Activated CD4-positive, alpha-beta T cell treated with anti-CD3 and anti-CD28 coated beads for 24 hours (primary cell): ENCODE measurements around the gene UROS.

Experiments used
- DNase-seq, 2 donors: peaks; one replicate each; pipeline ENCODE4 v3.0.0-alpha.2; 2020; ENCODE audit warnings: low read depth in 2 of 2

The UROS gene

DNA sequence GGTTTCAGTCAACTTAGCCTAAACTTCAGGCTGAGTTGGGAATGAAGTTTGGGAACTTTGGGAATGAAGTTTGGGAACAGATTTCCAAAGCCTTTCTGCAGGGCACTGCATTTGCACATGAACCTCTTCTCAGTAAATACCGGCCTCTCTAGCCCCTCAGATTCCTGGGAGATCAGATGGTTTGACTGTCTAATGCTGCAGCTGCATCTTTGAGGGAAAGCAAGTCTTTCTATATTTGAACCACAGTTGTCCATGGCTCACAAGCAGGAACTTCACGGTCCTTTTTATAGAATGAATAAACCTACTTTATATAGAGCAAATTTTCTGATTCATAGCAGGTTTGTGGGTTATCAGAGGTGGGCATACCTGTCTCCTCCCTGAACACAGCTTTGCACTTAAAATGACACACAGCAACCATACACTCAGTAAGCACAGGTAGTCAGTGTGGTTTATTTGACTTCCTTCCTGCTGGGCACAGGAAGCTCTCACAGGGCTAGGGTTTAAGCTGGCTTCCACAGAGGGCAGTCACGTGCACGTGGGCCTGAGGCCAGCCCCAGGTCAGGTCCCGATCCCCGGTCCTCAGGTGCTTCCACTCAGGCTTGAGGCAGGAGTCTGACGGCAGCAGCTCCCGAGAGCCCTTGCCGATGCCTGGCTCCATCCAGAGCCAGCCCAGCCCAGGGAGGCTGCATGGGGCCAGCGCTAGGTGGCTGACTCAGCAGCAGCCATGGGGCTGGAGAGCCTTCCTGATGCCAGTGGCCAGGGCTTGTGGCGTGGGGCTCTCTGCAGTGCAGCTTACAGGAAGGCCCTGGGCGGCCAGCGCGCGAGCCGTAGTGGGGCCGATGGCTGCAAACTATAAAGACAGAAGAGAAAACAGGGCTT, 34.7 kb downstream of the UROS start:
- no peak for DNase-seq

DNA sequence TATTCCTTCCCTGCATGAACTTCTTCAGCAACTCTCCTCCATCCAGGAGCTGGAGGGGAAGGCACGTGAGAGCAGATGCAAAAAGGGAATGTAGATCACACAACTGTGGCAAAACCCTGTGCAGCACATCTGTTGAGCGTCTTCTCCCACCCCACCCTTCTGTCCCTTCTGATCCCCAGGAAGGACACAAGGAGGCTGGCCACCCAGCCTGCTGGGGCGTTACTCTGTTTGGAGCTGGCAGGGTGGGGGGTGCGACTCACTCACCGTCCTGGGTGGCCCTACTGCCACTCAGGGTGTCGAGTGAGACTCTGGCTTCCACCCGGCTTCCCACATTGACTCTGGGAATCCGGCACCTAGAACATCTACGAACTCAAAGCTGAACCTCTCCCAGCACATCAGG, 37.3 kb downstream of the UROS start:
- no peak for DNase-seq

DNA sequence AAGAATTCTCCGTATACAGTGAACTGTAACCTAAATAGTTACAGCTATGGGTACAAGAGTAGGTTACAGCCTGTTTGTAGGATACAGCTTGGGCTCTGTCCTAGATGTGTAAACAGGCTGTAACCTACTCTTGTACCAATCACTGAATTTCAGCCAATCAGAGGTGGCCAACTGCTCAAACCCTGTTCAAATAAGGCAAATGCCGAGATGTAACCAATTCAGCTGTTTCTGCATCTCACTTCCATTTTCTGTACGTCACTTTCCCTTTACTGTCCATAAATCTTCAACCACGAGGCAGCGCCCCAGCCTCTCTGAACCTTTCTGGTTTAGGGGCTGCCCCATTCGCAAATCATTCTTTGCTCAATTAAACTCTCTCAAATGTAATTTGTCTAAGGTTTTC, 39.1 kb downstream of the UROS start:
- DNase-seq = no peak

DNA sequence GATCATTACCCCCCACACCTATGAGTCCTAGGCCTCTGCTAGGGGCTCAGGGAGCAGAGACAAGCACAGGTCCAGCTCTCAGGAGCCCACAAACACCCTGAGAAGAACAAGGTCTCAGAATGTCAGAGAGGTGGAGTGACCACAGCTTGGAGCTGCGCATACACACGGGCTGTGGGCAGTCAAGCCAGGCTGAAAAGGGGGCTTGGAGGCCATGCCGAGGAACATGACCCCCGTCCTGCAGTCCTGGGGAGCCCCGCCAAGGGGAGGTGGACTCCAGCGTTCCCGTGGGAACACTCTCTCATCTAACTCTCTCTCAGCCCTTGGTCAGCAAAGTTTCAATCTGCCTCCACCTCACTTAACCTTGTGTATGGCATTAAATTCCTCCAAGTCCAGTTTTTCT, 39.6 kb downstream of the UROS start:
- no peak for DNase-seq

DNA sequence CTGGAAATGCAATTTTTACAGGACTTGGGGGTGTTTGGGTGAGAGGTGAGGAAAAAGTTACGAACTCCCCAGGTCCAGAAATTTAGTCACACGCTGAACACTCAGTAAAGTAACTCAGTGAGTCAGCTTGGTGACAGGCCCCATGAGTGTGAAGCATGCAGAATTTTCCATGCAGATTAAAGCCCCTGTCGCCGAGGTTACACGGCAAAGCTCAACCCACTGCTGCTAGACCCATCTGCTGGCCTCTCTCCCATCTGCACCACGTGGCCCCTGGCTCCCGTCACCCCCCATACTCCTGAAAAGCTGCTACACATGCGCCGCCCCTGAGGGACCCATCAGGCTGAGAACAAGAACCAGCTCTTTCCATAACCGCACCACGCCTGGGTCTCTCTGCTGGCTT, 40.4 kb downstream of the UROS start:
- no peak for DNase-seq

DNA sequence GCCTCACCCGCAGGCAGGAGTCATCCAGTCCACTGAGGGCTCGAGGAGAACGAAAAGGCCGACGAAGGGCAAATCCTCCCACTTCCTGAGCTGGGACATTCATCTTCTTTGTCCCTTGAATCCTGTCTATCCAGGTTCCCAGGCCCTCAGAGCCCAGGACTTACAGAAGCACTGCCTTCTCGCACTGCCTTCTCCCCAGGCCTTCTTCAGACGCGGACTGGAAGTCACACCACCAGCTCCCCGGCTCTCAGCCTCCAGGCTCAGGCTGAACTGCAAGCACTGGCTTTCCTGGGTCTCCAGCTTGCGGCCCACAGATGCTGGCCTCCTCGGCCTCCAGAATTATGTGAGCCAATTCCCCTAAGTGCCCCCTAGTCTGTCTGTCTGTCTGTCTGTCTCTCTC, 41.0 kb downstream of the UROS start:
- DNase-seq = no peak

DNA sequence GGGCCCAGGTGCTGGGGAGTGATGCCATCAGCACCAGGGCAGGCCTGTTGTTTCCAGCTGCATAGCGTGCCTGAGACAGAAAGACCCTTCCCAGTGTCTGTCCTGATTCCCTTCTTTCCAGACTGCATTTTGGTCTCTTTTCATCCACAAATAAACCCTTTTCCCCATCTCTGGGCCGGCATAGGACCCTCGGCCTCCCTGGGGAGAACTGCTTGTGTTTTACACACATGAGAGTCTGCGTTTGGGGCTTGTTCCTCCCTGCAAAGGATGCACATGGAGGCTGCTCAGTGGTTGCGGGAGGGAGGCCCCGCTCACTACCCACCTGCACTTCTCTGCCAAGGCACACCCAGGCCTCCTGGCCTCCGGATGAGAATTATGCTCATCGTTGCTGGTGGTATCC, 41.7 kb downstream of the UROS start:
- no peak for DNase-seq

DNA sequence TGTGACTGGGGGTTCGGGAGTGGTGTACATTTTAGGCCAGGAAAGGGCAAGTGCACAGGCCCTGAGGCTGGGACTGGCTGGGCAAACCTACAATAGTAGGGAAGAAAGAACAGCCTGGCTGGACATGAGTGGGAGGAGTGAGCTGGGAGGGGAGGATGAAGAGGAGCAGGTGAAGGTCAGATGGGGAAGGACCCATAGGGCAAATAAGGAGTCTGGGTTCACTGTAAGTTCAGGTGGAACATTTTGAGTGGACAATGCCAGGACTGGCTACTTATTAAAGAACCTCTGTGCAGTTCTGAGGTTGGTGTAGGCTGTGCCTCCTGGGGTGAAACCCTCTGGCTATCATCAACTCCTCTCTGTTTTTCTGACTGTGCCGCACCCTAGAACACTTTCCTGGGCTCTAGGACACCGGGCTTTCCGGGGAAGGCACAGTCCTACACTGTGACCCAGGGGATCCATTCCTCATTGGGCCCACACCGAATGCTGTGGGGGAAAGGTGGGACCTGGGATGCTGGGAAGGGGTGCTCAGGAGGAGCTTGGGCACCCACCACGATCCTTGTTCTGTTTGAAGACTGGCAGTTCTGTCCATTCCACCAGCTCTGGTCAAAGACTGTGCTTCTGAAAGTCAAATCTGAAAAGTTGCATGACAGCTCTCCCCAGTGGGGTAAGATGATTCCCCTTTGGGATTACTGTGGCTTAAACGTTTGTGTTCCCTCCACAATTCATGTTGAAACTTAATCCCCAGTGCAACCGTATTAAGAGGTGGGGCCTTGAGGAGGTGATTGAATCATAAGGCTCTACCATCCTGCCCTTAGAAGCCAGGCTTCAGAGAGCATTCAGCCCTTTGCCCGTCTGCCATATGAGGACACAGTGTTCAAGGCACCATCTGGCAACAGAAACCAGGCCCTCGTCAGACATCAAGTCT, 43.4 kb downstream of the UROS start:
- DNase-seq = no peak

DNA sequence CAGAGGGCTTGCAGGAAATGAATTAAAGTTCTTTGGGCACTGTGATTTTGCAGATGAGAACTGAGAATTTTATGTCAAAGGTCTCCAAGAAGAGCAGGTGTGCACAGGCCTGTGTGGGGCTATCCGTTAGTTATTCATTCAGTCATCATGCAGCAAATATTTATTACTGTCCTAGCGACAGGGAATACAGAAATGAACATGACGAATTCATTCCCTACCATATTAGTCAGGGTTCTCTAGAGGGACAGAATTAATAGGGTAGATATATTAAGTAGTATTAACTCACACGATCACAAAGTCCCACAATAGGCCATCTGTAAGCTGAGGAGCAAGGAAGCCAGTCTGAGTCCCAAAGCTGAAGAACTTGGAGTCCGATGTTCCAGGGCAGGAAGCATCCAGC, 44.5 kb downstream of the UROS start:
- no peak for DNase-seq

DNA sequence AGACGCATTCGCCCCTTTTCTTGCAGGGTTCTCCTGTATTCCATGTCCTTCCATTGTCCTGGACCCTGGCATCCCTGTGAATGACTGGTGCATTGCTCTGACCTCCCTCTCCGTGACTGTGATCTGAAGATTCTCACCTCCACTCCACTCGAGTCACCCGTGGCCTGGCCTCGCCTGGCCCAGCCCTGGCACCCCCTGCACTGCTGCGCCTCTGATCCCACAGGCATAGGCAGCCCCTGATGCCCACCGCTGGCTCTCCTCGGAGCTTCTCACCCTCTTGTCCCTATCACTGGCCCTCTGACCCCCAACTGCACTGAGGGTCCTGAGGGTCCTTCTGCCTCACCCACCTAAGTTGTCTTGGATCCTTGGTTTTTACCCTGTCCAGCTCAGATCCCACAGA, 45.3 kb downstream of the UROS start:
- DNase-seq = no peak

DNA sequence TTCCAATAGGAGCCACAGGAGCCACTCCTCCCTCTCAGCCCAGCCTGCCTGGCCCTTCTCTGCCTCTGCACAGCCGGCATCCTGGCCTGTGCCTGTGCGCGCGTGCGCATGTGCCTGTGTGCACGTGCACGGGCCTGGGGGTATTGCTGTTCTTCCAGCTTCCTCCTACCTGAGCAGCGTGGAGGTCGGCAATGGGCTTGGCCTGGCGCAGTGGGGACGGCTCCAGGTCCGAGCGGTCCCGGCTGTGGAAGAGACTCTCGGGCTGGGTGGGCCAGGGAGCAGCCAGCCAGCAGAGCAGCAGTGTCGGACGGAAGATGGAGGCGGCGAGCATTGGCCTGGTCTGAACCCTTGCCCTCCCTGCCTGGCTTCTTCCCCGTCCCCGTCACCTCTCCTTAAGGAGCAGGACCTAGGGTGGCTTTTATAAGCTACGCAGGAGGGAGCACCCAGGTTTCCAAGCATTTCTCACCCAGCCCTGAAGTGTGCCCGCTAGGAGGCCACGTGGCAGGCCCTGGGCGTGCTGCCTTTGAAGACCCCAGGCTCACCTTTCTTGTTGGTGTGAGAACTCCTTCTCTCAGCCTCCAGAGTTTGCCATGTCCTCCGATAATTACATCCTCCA, 47.5 kb downstream of the UROS start, which contains the start of gene MMP21:
TSS of gene MMP21 (minus strand) at position 331 of the 616 bp plus-strand sequence. CDS start at position 331, 0 bp downstream.
- no peak for DNase-seq

DNA sequence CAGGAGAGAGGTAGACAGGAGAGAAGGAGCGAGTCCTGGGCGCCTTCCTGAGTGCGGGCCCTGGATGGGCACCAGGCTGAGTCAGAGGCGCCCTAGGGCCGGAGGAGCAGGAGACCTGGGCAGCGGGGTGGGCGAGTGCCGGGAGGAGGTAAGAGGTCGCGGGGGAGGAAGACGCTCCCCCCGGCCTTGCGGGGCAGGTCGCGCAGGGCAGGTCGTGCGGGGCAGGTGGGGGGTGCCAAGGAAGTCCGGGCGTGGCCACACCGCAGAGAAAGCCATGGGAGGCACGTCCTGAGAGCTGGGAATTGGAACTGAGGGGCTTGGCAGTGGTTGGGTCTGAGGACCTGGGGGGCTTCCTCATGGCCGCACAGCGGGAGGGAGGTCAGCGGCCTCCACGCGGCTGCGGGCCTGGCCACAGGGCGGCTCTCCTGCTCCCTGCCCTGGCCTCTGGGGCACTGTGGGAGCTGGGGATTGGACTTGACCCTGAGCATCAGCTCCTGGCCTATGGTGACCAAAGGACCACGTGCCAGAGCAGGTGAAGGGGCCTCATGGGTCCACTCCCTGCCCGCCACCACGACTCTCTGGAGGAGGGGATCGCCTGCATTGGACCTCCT, 48.4 kb downstream of the UROS start:
- DNase-seq = no peak

DNA sequence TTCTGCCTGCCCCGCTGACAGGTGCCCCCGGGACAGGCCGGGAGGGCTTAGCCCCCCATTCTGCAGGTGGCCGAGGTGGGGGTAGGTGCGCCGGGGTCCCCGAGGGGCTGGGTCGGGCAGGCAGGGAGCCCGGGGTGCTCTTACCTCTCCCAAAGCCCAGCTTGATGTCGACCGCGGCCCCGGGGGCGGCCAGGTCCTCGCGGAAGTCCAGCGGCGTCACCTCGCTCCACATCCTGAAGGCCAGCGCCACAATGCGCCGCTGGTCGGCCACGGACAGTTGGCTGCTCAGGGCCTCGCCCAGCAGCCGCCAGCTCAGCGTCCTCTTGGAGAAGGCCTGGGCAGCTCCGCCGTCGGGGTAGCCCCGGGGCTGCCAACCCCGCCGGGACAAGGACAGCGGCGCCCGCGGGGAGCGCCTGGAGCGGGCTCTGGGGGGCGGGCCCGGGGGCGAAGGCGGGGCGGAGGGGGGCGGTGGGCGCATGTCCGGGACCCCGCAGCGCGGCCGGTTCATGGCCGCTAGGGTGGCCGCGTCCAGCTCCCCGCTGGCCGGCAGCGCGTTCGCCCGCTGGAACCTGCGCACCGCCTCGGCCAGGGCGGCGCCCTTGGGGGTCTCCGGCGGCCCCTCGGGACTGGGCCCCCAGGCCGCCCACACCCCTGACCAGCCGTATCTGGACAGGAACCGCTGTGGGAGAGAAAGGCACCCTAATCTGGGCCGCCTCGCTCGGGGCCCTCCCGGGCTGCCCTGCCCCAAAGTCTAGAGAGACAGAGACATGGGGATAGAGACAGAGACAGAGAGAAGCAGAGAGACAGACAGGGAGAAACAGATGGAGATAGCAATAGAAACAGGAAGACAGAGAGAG, 49.1 kb downstream of the UROS start:
- DNase-seq = no peak

DNA sequence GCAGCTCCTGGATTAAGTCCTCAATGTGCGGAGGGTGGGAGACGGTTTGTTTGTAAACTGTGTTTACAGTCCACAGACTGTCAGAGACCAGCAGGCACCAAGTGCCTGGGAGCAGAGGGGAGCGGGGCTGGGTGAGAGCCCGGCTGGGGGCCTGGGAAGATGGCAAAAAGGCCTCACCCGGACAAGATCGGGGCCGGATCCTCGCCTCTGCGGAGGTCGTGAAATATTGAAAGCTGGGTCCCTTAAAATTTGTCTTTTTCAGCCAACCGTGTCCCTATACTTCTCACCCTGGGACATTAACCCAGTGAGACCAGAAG, 50.2 kb downstream of the UROS start:
- DNase-seq = no peak

DNA sequence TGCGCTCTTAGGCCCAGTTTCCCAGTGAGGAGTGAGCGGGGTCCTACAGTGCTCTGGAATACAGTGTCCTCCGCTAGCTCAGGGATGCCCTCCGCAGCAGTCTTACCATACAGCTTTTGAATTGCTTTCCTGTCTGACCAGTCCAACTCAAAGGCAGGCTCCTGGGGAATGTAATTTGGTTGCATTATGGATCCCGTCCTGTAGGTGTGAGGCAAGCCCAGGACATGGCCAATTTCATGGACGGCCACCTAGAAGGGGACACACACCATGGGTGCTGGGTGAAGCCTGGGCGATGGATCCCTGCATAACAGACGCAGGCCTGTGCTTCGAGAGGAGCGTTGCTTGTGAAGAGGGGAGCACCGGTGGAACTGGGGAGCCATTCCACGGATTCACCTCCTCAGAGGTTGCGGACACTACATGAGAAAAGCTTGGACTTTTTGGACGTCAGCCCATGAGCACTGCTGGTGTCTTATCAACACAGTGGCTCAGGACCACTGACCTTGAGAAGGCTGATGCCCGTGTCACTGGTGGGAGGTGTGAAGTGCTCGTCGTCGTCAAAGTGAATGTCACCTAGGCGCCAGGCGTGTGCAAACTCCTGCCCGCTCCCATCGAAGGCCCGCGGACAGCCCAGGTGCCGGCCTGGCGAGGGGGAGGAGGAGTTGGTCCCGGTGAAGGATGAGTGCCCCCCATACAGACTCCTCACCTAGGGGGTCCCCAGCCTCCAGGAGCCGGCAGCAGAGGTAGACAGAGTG, 50.8 kb downstream of the UROS start:
- DNase-seq = no peak

DNA sequence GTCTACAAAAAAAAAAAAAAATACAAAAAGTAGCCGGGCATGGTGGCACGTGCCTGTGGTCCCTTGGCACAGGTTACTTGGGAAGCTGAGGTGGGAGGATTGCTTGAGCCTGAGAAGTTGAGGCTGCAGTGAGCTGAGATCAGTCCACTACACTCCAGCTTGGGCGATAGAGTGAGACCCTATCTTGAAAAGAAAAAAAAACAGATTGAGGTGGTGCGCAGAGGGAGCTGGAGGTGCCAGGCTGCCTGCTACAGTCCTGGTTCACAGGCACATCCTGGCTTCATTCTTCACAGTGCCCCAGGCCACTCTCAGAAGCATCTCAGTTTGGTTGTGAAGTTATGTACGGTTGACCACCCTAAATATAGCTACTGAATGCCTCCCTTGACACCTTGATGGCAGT, 52.2 kb downstream of the UROS start:
- DNase-seq = no peak

DNA sequence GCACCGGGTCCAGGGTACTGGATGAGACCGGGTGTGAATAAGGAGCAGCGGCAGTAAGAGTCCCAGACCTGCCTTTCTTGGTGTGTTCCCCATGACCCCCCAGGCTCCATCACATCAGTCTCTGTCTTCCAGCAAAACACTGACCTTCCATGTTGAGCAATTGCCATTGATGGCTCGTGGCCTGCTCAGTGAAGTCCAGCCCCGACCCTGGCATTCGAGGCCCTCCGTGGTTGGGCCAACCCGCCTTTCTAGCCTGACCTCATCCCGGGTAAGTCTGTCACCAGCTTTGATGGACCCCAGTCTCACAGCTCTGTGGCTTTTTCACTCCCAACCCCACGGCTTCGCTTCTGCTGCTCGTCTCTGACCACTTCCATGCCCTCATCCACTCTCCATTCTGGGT, 53.9 kb downstream of the UROS start:
- DNase-seq = no peak

DNA sequence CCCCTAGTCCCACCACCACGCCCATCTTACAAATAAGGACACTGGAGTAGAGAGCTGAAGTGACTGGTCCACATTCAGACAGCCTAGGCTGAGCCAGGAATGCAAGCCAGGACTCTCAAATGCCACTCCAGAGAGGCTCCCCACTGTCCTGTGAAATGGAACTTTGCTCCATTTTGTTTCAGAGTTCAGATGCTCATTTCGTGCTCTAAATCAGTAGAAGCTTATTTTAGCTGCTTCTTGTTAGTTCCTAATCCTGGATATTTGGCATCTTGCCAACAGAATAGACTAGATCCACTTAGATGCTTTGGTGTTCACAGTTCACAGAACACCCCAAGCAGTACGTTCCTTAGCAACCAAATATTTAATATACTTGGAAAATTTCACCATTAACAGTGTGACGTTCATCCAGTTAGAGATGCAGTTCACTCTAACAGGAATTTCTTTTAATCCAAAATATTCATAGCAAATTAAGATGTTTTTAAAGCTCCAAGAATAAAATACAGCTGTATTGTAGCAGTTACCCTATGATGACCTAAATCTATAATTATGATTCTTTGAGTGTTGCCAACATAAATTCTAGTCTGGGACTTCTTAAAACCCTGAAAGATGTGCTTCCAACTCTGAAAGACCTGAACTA, 54.7 kb downstream of the UROS start:
- DNase-seq = no peak

DNA sequence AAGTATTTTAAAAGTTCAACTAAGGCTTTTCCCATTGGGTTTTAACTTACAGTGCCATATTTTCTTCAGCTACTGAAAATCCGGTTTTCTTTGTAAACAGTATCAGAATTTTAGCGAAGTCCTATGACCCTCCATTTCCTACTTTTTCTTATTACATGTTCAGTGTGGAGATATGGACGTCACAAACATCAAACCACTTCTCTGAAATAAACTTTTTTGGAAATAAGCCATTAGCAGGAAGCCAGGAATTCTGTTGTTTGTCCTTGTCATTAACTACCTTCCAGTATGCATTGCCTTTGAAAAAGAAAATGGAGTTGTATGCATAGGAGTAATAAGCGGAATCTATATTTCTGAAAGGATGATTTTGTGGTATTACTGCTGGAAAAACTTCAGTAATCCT, 56.5 kb downstream of the UROS start:
- no peak for DNase-seq

DNA sequence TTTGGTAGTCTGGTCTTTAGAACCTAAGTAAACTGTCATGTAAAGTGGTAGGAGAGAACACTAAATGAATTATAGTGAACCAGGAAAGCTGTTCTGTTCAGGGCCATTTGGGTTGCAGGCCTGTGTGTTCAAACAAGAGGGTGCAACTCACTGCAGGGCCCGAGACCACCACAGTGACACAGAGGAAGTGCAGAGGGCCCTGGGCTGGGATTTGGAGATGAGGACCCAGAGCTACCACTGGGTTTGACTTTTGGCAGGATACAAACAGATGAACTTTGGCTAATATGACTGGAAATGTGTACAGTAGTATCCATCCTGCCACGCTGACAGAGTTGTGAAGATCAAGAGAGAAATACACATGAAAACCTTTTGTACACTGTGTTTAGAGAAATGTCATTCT, 57.2 kb downstream of the UROS start:
- no peak for DNase-seq
